Transverse colon (tissue), 4 donors: ENCODE measurements around the gene PTPRF. TPM values are rescaled to one million over a fixed set of nuclear protein-coding genes. Genes with fewer than 3 reads are reported as not detected.
"Not testable (repeated sequence)": the region's sequence is repeated elsewhere in the genome, so short reads cannot be mapped to it uniquely, and the experiment has no call there.

Experiments
- DNase-seq: peaks from one replicate; pipeline ENCODE4 v3.0.0-alpha.2; 2019
- H3K27ac ChIP-seq, 4 donors: fragments of 200-600 bp; sonication (generic); 2 replicates each; pipeline ENCODE4 v1.5.1; 2016 to 2018; ENCODE audit warnings: inconsistent platforms in 4 of 4
- H3K27me3 ChIP-seq: fragments of 200-600 bp; sonication (generic); 2 replicates; pipeline ENCODE4 v1.5.1; 2017; ENCODE audit warnings: inconsistent platforms
- H3K36me3 ChIP-seq, 4 donors: fragments of 200-600 bp; sonication (generic); 2 replicates each; pipeline ENCODE4 v1.5.1; 2017 to 2019; ENCODE audit warnings: inconsistent platforms in 4 of 4
- H3K4me1 ChIP-seq, 4 donors: fragments of 200-600 bp; sonication (generic); 2 replicates each; pipeline ENCODE4 v1.5.1; 2017 to 2020; ENCODE audit warnings: inconsistent platforms in 4 of 4
- H3K4me3 ChIP-seq, 4 donors: fragments of 200-600 bp; sonication (generic); 1 replicate in 1 of 4; 2 replicates in 3 of 4; pipeline versions ENCODE4 v1.5.1 to v1.6.1; 2017 to 2019; ENCODE audit warnings: inconsistent platforms in 4 of 4
- H3K9me3 ChIP-seq, 2 donors: fragments of 200-600 bp; sonication (generic); 2 replicates each; pipeline ENCODE4 v1.5.1; 2017 to 2019; ENCODE audit warnings: inconsistent platforms in 2 of 2
- EP300 ChIP-seq: sonication (generic); formaldehyde crosslinking; IDR thresholded peaks from one replicate; pipeline ENCODE4 v1.6.1; 2017; ENCODE audit warnings: antibody characterized with exemption, low read depth
- POLR2A ChIP-seq: fragments of 450-650 bp; IDR thresholded peaks from one replicate; pipeline ENCODE4 v1.6.1; 2016; ENCODE audit warnings: antibody characterized with exemption, mild to moderate bottlenecking, moderate library complexity
- POLR2AphosphoS5 ChIP-seq, 3 donors: sonication (generic); formaldehyde crosslinking; IDR thresholded peaks; one replicate each; pipeline ENCODE4 v1.6.1; 2016; ENCODE audit warnings: antibody characterized with exemption in 3 of 3
- WGBS, 2 donors: methylation state at CpG; one replicate each; pipeline ENCODE4 v1.1.5; 2018; ENCODE audit warnings: low coverage in 1 of 2; 5-methylcytosine and 5-hydroxymethylcytosine counted together
- in situ Hi-C, 4 donors: fragments of 200-750 bp; cut with MboI; loops; one replicate each; pipeline versions ENCODE4 v1.15.0 to v1.15.1; 2017; ENCODE audit warnings: low sequenced_read_pairs in 3 of 4, low pct_ligation_motif_present in 1 of 4, low pct_unique_long_range_greater_than_20kb in 1 of 4
- intact Hi-C: fragments of 100-400 bp; cut with DNase I; formaldehyde crosslinking; loops from one replicate; pipeline ENCODE4 v1.15.1; 2023; ENCODE audit warnings: low total_unique reads
- total RNA-seq, 4 donors: library from RNA; depleted of rRNA; stranded (reverse); fragments of >200 nt; gene quantifications; one replicate each; pipeline ENCODE4 v1.1.0, GENCODE V29; 2016
- TF ChIP-seq, protein P1 (sequence below), 5 experiments: fragments of 200-600 bp in 3 of 5; fragments of 450-650 bp in 2 of 5; sonication (generic) in 3 of 5; IDR thresholded peaks; 1 replicate in 2 of 5; 2 replicates in 3 of 5; pipeline ENCODE4 v1.5.1; 2016 to 2017; ENCODE audit warnings: antibody characterized with exemption in 5 of 5, inconsistent platforms in 3 of 5, mild to moderate bottlenecking in 2 of 5, moderate library complexity in 1 of 5

Gene PTPRF
- total RNA-seq, 4 donors from 2014 or later = 278 to 549 (median 404) TPM

DNA sequence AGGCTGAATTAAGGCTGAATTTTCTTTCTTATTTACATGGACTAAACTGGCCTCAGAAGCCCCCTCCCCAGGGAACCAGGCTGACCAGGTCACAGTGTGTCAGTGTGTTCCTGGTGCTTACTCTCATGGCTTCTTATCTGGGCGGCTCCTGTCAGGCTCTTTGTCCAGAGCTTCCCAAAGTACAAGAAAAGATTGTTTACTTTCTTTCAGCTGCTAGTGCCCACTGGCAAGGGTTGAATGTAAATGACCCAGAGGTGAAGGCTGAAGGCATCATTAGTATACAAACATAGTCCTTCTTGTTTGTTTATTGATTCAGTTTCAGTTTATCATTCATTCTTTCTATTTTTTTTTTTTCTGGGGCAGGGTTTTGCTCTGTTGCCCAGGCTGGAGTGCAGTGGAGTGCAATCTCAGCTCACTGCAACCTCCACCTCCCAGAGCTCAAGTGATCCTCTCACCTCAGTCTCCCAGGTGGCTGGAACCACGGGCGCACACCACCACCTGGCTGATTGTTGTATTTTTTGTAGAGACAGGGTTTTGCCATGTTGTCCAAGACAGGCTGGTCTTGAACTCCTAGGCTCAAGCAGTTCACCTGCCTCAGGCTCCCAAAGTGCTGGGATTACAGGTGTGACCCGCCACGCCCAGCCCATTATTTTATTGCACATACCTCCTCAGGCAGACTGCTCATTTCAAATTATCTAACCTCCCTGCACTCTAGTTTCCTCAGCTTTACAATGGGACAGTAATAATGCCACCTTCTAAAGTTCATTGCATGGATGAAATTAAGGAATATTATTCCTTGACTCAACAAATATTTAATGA lies 109.5 kb downstream of the PTPRF start:
- DNase-seq = no peak
- peaks cover 0 to 5% (median 0%) of the 10 kb centered on the region in 4 donors for H3K4me1 ChIP-seq
- no peak for TF ChIP-seq POLR2AphosphoS5 (IDR thresholded peaks at IDR 0.05)
- TF ChIP-seq EP300 = no peak
- TF ChIP-seq POLR2A = no peak
- TF ChIP-seq, protein P1, sequence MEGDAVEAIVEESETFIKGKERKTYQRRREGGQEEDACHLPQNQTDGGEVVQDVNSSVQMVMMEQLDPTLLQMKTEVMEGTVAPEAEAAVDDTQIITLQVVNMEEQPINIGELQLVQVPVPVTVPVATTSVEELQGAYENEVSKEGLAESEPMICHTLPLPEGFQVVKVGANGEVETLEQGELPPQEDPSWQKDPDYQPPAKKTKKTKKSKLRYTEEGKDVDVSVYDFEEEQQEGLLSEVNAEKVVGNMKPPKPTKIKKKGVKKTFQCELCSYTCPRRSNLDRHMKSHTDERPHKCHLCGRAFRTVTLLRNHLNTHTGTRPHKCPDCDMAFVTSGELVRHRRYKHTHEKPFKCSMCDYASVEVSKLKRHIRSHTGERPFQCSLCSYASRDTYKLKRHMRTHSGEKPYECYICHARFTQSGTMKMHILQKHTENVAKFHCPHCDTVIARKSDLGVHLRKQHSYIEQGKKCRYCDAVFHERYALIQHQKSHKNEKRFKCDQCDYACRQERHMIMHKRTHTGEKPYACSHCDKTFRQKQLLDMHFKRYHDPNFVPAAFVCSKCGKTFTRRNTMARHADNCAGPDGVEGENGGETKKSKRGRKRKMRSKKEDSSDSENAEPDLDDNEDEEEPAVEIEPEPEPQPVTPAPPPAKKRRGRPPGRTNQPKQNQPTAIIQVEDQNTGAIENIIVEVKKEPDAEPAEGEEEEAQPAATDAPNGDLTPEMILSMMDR (IDR thresholded peaks at IDR 0.05) = peak in 1 of 5 experiments; percentile 17
- no peak overlapping the region for H3K4me3 ChIP-seq
- 46 to 51% methylated on average over 3 to 5 of the region's 5 CpGs for WGBS, 2 donors
- no peak overlapping the region for H3K27ac ChIP-seq
- in situ Hi-C loops = loop anchor here in 1 of 4 donors (25.0 kb wide), 1 partner anchor 203 kb away; no protein-coding TSS in a partner anchor
- intact Hi-C loops = no loop called here
- no peaks in the 10 kb centered on the region for H3K9me3 ChIP-seq
- no peaks in the 10 kb centered on the region for H3K27me3 ChIP-seq
- no peaks in the 10 kb centered on the region for H3K36me3 ChIP-seq

DNA sequence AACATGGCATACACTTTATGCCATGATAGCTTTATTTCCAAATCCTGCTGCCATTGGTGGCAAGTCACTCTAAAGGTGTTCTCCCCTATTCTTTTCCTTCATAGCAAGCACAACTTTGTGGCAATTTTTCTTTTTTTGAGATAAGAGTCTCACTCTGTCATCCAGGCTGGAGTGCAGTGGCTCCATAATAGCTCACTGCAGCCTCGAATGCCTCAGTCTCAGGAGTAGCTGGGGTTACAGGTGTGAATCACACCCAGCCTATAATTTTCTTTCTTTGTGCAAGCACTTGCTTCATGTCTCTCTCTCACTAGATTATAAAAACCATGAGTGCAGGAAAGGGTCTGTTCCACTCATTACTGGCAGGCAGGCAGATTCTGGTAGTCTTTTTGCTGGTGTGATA lies 113.9 kb downstream of the PTPRF start:
- Histone ChIP-seq H3K36me3 (no peaks in the 10 kb centered on the region), H3K27me3 (no peaks in the 10 kb centered on the region), H3K9me3 (no peaks in the 10 kb centered on the region), H3K27ac (no peak overlapping the region), H3K4me3 (no peak overlapping the region), H3K4me1 (peaks cover 0 to 15% (median 4%) of the 10 kb centered on the region in 4 donors)
- intact Hi-C loops (no loop called here), in situ Hi-C loops (loop anchor here in 1 of 4 donors (25.0 kb wide), 1 partner anchor 207 kb away; no protein-coding TSS in a partner anchor)
- WGBS, 2 donors = 33 to 42% methylated on average over 1 of the region's 1 CpG
- TF ChIP-seq POLR2AphosphoS5 (IDR thresholded peaks at IDR 0.05) (no peak), EP300 (no peak)
- DNase-seq = no peak

DNA sequence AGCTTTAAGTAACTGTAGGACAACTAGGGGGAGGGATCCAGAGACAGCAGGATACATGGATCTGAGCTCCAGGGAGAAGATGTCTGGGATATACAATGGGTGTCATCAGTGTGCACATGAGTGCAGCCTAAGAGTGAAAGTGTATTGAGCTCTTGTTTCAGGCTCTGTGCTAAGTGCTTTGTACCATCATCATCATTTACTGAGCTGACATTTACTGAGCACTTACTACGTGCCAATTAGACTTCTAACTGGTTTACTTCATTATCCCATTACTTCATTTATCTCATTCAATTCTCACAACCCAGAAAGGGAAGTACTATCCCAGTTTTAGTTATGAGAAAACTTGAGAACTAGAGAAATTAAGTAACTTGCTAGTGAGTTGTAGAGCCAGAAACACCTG lies 114.8 kb downstream of the PTPRF start:
- WGBS, 2 donors = 67 to 79% methylated on average over 1 of the region's 1 CpG
- no peaks in the 10 kb centered on the region for H3K27me3 ChIP-seq
- no peak for DNase-seq
- no peak overlapping the region for H3K27ac ChIP-seq
- H3K4me3 ChIP-seq = no peak overlapping the region
- peaks cover 0 to 10% (median 4%) of the 10 kb centered on the region in 4 donors for H3K4me1 ChIP-seq
- in situ Hi-C loops = loop anchor here in 1 of 4 donors (25.0 kb wide), 1 partner anchor 208 kb away; no protein-coding TSS in a partner anchor
- H3K36me3 ChIP-seq = no peaks in the 10 kb centered on the region
- H3K9me3 ChIP-seq = no peaks in the 10 kb centered on the region
- intact Hi-C loops = loop anchor here (5.0 kb wide), 1 partner anchor 118 kb away; no protein-coding TSS in a partner anchor
- TF ChIP-seq, protein P1 (IDR thresholded peaks at IDR 0.05) = no peak
- TF ChIP-seq EP300 = no peak
- no peak for TF ChIP-seq POLR2AphosphoS5 (IDR thresholded peaks at IDR 0.05)
- TF ChIP-seq POLR2A = no peak

DNA sequence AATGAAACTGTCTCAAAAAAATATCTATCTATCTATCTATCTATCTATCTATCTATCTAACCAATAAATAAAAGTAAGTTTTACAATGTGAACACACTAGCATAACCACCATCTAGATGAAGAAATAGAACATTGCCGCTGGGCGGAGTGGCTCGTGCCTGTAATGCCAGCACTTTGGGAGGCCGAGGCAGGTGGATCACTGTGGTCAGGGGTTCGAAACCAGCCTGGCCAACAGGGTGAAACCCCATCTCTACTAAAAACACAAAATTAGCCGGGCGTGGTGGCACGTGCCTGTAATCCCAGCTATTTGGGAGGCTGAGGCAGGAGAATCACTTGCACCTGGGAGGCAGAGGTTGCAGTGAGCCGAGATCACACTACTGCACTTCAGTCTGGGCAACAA lies 116.6 kb downstream of the PTPRF start:
- H3K4me1 ChIP-seq = peaks cover 15 to 26% (median 18%) of the 10 kb centered on the region in 4 donors
- DNase-seq, H3K27me3 ChIP-seq, H3K9me3 ChIP-seq, H3K4me3 ChIP-seq, H3K27ac ChIP-seq, H3K36me3 ChIP-seq: not testable (repeated sequence)
- intact Hi-C loops = loop anchor here (5.0 kb wide), 1 partner anchor 120 kb away; no protein-coding TSS in a partner anchor
- WGBS, 2 donors = 80 to 82% methylated on average over 1 to 9 of the region's 9 CpGs
- in situ Hi-C loops = loop anchor here in 1 of 4 donors (25.0 kb wide), 1 partner anchor 210 kb away; no protein-coding TSS in a partner anchor

DNA sequence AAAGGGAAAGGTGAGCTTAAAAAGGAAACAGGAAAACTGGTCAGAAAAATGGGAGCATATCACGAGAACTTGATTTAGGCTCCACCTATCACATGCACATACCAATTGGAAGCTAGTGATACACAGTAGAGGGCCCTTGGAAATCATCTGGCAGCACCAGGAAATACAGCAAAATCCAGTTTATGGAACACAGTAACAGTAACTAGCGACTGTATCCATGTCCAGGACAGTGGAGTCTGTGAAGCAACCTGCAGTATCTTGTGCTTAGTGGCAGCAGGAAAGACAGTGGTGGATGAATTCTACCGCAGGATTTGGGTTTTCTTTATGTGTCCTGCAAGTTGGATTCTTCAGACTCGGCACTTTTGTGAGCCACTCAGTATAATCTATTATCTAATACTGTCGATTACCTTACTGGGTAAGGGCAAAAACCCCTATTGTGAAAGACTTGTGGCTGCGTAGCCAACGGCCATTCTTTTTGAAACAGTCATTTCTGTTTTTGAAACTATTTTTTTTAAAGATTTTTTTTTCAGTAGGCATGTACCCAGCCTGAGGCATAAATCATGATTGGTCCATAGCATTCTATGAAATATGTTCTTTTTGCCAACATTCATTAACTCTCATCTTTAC lies 117.7 kb downstream of the PTPRF start:
- intact Hi-C loops (loop anchor here (5.0 kb wide), 1 partner anchor 121 kb away; no protein-coding TSS in a partner anchor), in situ Hi-C loops (loop anchor here in 1 of 4 donors (25.0 kb wide), 1 partner anchor 211 kb away; no protein-coding TSS in a partner anchor)
- H3K4me1 ChIP-seq = peaks cover 15 to 33% (median 18%) of the 10 kb centered on the region in 4 donors
- DNase-seq = no peak
- H3K9me3 ChIP-seq = no peaks in the 10 kb centered on the region
- peaks cover 0 to under 1% (median 0%) of the 10 kb centered on the region in 4 donors for H3K36me3 ChIP-seq
- H3K27me3 ChIP-seq = no peaks in the 10 kb centered on the region
- H3K27ac ChIP-seq = peak overlapping the region in 3 of 4 donors; percentile 93 to 94 (median 94)
- H3K4me3 ChIP-seq = no peak overlapping the region
- WGBS, 2 donors = 65 to 70% methylated on average over 7 of the region's 7 CpGs
- TF ChIP-seq POLR2AphosphoS5 (IDR thresholded peaks at IDR 0.05) (no peak), EP300 (no peak), POLR2A (no peak)
- TF ChIP-seq, protein P1 (IDR thresholded peaks at IDR 0.05) = no peak
